HG03378 (cell line): ENCODE results near the gene GALP.
"Not testable (repeated sequence)": the region's sequence is repeated elsewhere in the genome, so short reads cannot be mapped to it uniquely, and the experiment has no call there.

Experiments used
- ATAC-seq: cut with Tn5 transposase; IDR thresholded peaks from one replicate; pipeline ENCODE4 v1.9.1; 2021; ENCODE audit warnings: mild to moderate bottlenecking, moderate library complexity; ENCODE audit not compliant: unreplicated experiment

The GALP gene

DNA sequence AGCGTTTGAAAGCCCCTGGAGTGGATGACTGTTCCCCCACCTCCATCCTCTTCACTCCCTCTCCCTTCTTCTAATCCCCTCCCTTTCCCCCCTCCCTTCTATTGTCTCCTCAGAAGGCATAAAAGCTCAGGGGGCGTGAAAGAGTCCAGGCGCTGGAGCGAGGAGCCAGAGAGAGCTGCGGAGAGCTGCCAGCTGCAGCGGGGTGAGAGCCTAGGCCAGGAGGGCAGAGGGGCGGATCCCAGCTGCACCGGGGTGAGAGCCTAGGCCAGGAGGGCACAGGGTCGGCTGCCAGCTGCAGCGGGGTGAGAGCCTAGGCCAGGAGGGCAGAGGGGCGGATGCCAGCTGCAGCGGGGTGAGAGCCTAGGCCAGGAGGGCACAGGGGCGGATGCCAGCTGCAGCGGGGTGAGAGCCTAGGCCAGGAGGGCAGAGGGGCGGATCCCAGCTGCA, at the start of gene GALP:
Gene GALP (plus strand): TSS at position 148 of the 447 bp plus-strand sequence. CDS start 1,101 bp downstream, outside the sequence.
- ATAC-seq = not testable (repeated sequence)

GRCh38 chr19:56126983-56127780, 48.6 kb upstream of the GALP start:
- no peak for ATAC-seq

DNA sequence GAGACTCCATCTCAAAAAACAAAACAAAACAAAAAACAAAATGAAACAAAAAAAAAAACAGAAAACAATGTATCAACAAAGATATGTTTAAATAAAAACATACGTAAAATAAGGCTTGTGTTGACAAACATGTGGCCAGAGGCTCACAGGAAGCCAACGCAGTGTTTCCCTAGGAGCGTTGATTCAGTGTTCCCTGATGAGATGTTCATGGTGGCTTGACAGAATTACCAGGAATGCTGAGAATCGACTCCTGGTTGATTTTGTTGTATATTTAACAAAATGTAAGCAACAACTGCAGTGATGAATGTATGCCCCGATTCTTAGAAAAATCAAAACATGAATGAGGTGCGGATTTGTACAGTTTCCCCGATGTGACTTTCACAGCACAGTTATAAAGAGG, 45.8 kb upstream of the GALP start:
- ATAC-seq = no peak

GRCh38 chr19:56131651-56132050, 44.2 kb upstream of the GALP start:
- ATAC-seq = no peak

DNA sequence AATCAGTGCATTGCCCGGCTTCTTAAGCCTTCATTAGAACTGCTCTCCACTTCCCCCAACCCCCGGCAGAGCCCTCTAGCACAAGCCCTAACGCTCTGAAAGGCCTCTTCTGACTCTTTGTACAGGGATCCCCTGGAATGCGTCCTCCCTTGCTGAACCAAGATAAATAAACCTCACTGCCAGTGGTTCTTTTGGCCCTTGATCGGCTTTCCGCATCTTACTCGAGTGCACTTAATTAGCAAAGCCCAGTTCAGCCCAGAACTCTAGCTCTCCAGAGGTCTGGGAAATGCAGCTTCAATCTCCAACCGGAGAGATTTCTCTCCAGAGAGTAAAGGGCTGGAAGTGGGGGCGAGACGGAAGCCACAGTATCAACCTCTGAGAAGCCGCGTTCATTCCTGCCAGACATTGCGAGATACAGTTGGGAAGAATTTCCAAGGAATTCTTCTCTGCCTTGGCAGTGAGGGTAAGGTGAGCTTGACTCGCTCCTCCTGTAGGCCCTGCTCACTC, 43.4 kb upstream of the GALP start:
- no peak for ATAC-seq

DNA sequence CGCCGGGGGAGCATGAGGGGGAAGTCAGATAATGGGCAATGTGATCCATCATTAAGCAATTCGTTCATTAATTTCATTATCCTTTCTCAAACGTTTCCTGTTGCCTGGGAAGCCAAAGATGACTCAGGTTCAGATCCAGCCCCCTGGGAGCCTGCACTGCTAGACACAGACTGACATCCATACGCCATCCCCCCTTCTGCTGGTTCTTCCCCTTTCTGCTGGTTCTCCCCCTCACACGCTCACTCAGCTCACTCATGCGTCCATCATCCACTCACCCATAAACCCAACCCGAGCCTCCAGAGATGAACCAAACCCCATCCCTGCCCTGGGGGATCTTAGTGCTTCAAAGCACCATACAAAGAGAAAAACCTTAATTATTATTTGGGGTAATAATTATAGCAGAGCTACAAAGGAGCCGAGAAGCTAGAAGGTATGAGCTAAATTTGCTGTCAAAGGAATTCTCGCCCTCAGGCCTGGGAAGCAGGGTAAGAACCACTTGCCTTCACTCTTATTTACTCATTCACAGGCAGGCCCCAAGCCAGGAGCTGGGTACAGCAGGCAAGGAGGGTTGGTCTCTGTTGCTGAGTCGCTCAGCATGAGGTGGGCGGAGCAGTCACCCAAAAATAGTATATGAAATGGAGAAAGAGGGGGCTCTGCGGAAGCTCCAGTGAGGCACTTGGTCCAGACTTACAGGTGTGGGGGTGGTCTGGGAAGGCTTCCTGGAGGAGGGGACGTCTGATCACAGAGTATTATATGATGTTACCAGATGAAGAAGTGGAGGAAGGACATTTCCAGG, 41.8 kb upstream of the GALP start:
- ATAC-seq = no peak

DNA sequence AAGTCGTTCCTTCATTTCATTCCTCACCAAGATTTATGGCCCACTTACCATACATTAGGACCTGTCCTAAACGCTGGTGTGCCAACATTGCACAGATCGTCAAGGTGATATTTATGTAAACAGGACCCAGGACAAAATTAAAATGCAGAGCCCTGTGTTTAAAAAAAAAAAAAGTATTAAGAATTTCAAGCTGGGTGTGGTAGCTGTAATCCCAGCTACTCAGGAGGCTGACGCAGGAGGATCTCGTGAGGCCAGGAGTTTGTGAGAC, 41.2 kb upstream of the GALP start:
- no peak for ATAC-seq

GRCh38 chr19:56136362-56136761, 39.4 kb upstream of the GALP start:
- no peak for ATAC-seq

DNA sequence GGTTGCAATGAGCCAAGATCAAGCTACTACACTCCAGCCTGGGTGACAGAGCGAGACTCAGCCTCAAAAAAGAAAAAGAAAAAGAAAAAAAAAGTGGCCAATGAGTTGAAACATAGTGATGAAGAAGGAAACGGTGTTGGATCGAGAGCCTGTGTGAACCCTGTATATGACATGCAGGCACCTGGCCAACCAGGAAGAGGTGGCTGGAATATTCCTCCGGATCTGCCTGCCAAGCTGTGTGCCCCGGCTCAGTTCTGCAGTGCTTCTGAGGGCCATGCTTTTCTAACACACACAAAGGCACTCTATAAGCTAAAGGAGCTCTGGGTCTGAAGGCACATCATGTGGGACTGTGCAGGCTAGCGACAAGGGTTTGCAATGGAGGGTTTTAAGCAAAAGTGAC, 38.4 kb upstream of the GALP start:
- ATAC-seq = no peak

DNA sequence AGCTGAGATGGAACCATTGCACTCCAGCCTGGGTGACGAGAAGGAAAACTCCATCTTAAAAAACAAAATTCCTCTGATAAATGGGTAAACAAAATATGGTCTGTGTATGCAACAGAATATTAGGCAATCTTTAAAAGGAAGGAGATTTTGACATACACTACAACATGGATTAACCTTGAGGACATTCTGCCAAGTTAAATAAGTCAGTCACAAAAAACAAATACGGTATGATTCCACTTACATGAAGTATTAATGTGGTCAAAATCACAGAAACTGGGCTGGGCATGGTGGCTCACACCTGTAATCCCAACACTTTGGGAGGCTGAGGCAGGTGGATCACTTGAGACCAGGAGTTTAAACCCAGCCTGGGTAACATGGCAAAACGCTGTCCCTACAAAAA, 37.7 kb upstream of the GALP start:
- ATAC-seq = no peak

GRCh38 chr19:56139847-56140582, 35.8 kb upstream of the GALP start:
- ATAC-seq = no peak

- ATAC-seq = peak; percentile 88
Observed at GRCh38 chr19:56140583-56141416, 35.0 kb upstream of the GALP start, which contains the start of gene ZNF444. TSS of gene ZNF444 (plus strand) at chr19:56141287. CDS start at chr19:56146912, 5,625 bp downstream.

- ATAC-seq = no peak
Observed at GRCh38 chr19:56141417-56141993, 34.3 kb upstream of the GALP start.

GRCh38 chr19:56142087-56142787, 33.6 kb upstream of the GALP start:
- no peak for ATAC-seq

DNA sequence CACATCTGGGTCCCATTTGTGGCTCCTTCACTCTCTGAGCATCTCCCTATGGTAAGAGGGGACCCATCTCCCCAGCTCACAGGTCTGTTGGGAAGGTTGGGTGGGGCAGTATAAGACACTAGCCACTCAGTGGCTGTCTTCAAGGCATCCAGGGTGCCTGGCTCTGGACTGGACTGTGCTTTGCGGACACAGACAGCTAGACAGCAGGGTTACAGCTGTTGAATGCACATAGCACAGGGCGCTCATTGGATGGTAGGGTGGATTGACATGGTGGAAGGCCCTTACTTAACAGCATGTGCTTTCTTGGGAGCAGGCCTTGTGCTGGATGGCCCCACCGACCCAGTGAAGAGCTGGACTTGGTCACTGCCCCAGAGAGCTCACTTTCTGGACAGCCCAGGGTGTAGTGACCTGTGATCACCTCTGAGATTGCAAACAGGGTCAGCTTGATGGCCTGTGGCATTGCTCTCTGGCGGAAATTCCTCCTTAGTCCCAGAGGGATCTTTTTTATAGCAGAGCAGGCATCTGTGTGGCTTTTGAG, 32.8 kb upstream of the GALP start:
- no peak for ATAC-seq

- no peak for ATAC-seq
Observed at GRCh38 chr19:56144376-56144775, 31.4 kb upstream of the GALP start.

DNA sequence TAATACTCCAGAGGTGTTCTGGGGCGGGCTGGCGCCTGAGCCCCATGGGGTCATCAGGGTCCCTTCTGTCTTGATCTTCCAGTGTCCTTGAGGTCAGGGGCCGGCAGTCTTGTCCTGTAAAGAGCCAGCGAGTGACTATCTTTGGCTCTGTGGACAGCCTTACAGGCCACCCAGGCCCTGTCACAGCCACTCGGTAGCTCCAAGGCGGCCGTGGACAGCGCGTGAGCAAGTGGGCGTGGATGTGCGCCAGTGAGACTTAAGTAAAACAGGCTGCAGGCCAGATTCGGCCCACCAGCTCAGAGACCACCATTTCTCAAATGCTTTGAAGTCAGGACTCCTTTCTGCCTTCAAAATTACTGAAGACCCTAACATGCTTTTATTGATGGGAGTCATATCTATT, 31.0 kb upstream of the GALP start:
- ATAC-seq = no peak

DNA sequence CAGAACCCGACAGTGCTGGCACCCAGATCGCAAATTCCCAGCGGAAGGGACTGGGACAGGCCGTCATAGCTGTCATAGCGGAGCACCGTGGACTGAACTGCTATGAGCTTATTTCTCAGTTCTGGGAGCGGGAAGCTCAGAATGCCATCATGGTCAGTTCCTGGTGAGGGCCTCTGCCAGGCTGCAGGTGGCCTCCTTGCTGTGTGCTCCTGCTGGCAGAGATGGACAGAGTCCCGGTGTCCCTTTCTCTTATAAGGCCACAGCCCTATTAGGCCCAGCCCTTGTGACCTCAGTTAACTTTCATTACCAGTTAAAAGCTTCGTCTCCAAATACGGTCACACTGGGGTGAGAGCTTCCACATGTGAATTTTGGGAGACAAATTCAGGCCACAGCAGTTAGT, 30.1 kb upstream of the GALP start:
- ATAC-seq = no peak

- ATAC-seq = no peak
Observed at GRCh38 chr19:56146904-56147303, 28.9 kb upstream of the GALP start.
